ENCODE measurements around the gene PTPRN2.

- TF ChIP-seq CTCF (IDR thresholded peaks at IDR 0.05) (no peak), POLR2A (IDR thresholded peaks at IDR 0.05) (no peak), POLR2AphosphoS5 (IDR thresholded peaks at IDR 0.05) (no peak)
These were observed 32.8 kb upstream of the PTPRN2 start for GRCh38 chr7:158620418-158620817.

Measured in sigmoid colon (tissue), 4 donors.